Measurements from ENCODE around the gene PTP4A1. TPM values are rescaled to one million over a fixed set of nuclear protein-coding genes. Genes with fewer than 3 reads are reported as not detected.

The PTP4A1 gene
- total RNA-seq, 1 donor = 24.2 TPM

DNA sequence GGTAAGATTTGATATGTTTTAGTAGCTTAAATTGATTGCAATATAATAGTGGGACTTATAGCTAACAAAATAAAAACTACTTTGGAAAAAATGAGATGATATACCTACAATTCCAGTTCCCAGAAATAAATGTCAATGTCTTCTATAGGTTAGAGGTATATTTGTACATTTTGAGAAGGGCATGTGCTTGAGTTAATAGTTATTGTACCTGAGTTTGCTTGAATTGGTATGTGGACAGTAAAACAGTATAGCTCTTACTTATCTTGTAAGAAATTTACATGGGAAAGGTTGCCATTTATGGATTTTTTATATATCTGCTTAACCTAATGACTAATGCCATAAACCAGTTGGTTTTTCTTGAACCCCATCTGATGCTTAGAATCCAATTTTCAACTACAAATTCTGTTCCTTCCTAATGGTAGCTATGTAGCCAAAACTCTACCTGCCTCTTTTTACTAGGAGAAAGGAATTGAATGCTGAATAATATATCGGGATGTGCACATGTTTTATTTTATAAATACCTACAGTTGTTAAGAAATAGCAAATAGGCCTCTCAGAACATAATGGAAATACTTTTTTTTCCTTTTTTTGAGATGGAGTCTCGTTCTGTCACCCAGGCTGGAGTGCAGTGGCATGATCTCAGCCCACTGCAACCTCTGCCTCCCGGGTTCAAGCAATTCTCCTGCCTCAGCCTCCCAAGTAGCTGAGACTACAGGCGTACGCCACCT is 4.9 kb downstream of the PTP4A1 start:
- peaks cover 46% of the 10 kb centered on the region for H4K20me1 ChIP-seq (ENCODE audit: insufficient read depth, low read length)

GRCh38 chr6:63578757-63579156 is 6.5 kb downstream of the PTP4A1 start:
- Histone ChIP-seq H3K4me1 (ENCODE audit: insufficient read depth, low read length) (peaks cover 13% of the 10 kb centered on the region), H2AFZ (ENCODE audit: low read length) (no peak overlapping the region), H3K4me3 (ENCODE audit: insufficient read depth, low read length) (no peak overlapping the region), H3K27ac (ENCODE audit: low read depth, low read length) (no peak overlapping the region), H3K27me3 (ENCODE audit: insufficient read depth, low read length) (no peaks in the 10 kb centered on the region), H3K79me2 (ENCODE audit: insufficient read depth, low read length) (peaks cover 42% of the 10 kb centered on the region), H4K20me1 (ENCODE audit: insufficient read depth, low read length) (peaks cover 47% of the 10 kb centered on the region), H3K4me2 (ENCODE audit: insufficient read depth, low read length) (no peak overlapping the region), H3K36me3 (ENCODE audit: insufficient read depth, low read length) (peaks cover 71% of the 10 kb centered on the region), H3K9me3 (ENCODE audit: low read depth, low read length) (no peaks in the 10 kb centered on the region)
- no peak for DNase-seq (ENCODE audit: insufficient read length, low spot score, missing footprints)
- no peak for TF ChIP-seq CTCF (IDR thresholded peaks at IDR 0.05; ENCODE audit: extremely low read depth, low read depth, low read length)

More for the DNA sequence above, 4.9 kb downstream of the PTP4A1 start:
- no peak overlapping the region for H3K4me3 ChIP-seq (ENCODE audit: insufficient read depth, low read length)
- peaks cover 56% of the 10 kb centered on the region for H3K79me2 ChIP-seq (ENCODE audit: insufficient read depth, low read length)
- H3K27me3 ChIP-seq (ENCODE audit: insufficient read depth, low read length) = no peaks in the 10 kb centered on the region
- H3K4me2 ChIP-seq (ENCODE audit: insufficient read depth, low read length) = no peak overlapping the region
- DNase-seq (ENCODE audit: insufficient read length, low spot score, missing footprints) = no peak
- H3K9me3 ChIP-seq (ENCODE audit: low read depth, low read length) = no peaks in the 10 kb centered on the region
- peaks cover 58% of the 10 kb centered on the region for H3K36me3 ChIP-seq (ENCODE audit: insufficient read depth, low read length)
- no peak for TF ChIP-seq CTCF (IDR thresholded peaks at IDR 0.05; ENCODE audit: extremely low read depth, low read depth, low read length)
- peaks cover 13% of the 10 kb centered on the region for H3K4me1 ChIP-seq (ENCODE audit: insufficient read depth, low read length)
- H3K27ac ChIP-seq (ENCODE audit: low read depth, low read length) = no peak overlapping the region
- H2AFZ ChIP-seq (ENCODE audit: low read length) = no peak overlapping the region

DNA sequence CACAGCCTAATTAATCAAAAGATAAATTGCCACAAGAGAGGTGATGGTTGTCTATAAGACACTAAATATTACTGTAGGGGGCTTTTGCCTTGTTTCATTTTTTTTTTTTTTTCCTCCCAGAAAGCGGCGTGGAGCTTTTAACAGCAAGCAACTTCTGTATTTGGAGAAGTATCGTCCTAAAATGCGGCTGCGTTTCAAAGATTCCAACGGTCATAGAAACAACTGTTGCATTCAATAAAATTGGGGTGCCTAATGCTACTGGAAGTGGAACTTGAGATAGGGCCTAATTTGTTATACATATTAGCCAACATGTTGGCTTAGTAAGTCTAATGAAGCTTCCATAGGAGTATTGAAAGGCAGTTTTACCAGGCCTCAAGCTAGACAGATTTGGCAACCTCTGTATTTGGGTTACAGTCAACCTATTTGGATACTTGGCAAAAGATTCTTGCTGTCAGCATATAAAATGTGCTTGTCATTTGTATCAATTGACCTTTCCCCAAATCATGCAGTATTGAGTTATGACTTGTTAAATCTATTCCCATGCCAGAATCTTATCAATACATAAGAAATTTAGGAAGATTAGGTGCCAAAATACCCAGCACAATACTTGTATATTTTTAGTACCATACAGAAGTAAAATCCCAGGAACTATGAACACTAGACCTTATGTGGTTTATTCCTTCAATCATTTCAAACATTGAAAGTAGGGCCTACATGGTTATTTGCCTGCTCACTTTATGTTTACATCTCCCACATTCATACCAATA is 7.8 kb downstream of the PTP4A1 start:
- Histone ChIP-seq H3K27me3 (ENCODE audit: insufficient read depth, low read length) (no peaks in the 10 kb centered on the region), H3K4me3 (ENCODE audit: insufficient read depth, low read length) (no peak overlapping the region), H3K4me2 (ENCODE audit: insufficient read depth, low read length) (no peak overlapping the region), H3K27ac (ENCODE audit: low read depth, low read length) (no peak overlapping the region), H3K4me1 (ENCODE audit: insufficient read depth, low read length) (peaks cover 3% of the 10 kb centered on the region), H4K20me1 (ENCODE audit: insufficient read depth, low read length) (peaks cover 33% of the 10 kb centered on the region), H3K79me2 (ENCODE audit: insufficient read depth, low read length) (peaks cover 28% of the 10 kb centered on the region), H3K36me3 (ENCODE audit: insufficient read depth, low read length) (peaks cover 72% of the 10 kb centered on the region), H3K9me3 (ENCODE audit: low read depth, low read length) (no peaks in the 10 kb centered on the region), H2AFZ (ENCODE audit: low read length) (no peak overlapping the region)
- no peak for TF ChIP-seq CTCF (IDR thresholded peaks at IDR 0.05; ENCODE audit: extremely low read depth, low read depth, low read length)
- no peak for DNase-seq (ENCODE audit: insufficient read length, low spot score, missing footprints)

GRCh38 chr6:63580704-63580961 is 8.4 kb downstream of the PTP4A1 start:
- Histone ChIP-seq H4K20me1 (ENCODE audit: insufficient read depth, low read length) (peaks cover 28% of the 10 kb centered on the region), H3K4me2 (ENCODE audit: insufficient read depth, low read length) (no peak overlapping the region), H3K27ac (ENCODE audit: low read depth, low read length) (no peak overlapping the region), H3K4me1 (ENCODE audit: insufficient read depth, low read length) (no peaks in the 10 kb centered on the region), H3K36me3 (ENCODE audit: insufficient read depth, low read length) (peaks cover 72% of the 10 kb centered on the region), H2AFZ (ENCODE audit: low read length) (no peak overlapping the region), H3K27me3 (ENCODE audit: insufficient read depth, low read length) (no peaks in the 10 kb centered on the region), H3K4me3 (ENCODE audit: insufficient read depth, low read length) (no peak overlapping the region), H3K79me2 (ENCODE audit: insufficient read depth, low read length) (peaks cover 23% of the 10 kb centered on the region), H3K9me3 (ENCODE audit: low read depth, low read length) (no peaks in the 10 kb centered on the region)
- no peak for TF ChIP-seq CTCF (IDR thresholded peaks at IDR 0.05; ENCODE audit: extremely low read depth, low read depth, low read length)
- no peak for DNase-seq (ENCODE audit: insufficient read length, low spot score, missing footprints)

Data from osteoblast (primary cell).